Measurements from ENCODE around the gene F7. TPM values are rescaled to one million over a fixed set of nuclear protein-coding genes. Genes with fewer than 3 reads are reported as not detected.
A peak's percentile ranks its signal among the peaks of the same experiment; 100 is the strongest.

The F7 gene
- total RNA-seq, 1 donor from 2014 or later: 0.60 TPM

DNA sequence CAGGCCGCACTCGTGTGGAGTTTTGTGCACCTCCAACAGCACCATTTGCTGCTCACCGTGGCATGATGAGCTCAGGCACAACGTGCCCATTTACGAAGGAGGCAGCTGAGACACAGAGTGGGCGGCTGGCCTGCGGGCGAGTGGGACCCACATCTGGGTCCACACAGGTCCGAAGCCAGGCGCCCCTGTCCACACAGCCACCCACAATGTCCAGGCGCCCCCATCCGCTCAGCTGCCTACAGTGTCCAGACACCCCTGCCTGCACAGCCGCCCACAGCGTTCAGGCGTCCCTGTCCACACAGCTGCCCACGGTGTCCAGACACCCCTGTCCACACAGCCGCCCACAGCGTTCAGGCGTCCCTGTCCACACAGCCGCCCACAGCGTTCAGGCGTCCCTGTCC, 42.5 kb upstream of the F7 start:
- peaks cover 11% of the 10 kb centered on the region for H3K4me1 Mint-ChIP-seq (ENCODE audit: low read depth)
- no peaks in the 10 kb centered on the region for H3K27me3 Mint-ChIP-seq (ENCODE audit: low read depth)
- no peak overlapping the region for H3K4me3 Mint-ChIP-seq (ENCODE audit: unreplicated experiment)
- H3K27ac Mint-ChIP-seq (ENCODE audit: unreplicated experiment): no peak overlapping the region
- H3K9me3 Mint-ChIP-seq (ENCODE audit: low read depth): no peaks in the 10 kb centered on the region
- DNase-seq (ENCODE audit: low spot score): peak; percentile 81
- no peak for TF ChIP-seq CTCF (IDR thresholded peaks at IDR 0.05)
- peaks cover 2% of the 10 kb centered on the region for H3K36me3 Mint-ChIP-seq (ENCODE audit: low read depth)

DNA sequence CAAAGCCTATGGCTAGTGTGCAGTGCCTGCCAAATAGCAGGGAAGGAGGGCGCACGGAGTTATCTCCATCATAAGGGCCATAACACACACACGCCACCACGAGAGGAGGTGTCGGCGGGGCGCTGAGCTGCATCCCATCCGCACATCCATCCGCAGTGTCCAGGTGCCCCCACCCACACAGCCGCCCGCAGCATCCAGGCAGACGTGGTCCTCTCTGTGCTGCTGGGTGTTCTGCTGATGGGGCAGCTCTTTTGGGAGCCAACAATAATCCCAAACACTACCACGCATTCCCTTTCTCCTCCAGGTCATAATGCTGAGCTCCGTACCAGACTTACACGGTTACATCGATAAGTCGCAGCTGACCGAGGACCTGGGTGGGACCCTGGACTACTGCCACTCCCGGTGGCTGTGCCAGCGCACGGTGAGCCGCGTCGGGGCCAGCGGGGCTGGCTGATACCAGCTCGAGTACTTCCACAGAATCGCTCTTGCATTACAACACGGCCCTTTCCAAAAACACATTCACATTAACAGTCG, 41.5 kb upstream of the F7 start:
- no peak overlapping the region for H3K4me3 Mint-ChIP-seq (ENCODE audit: unreplicated experiment)
- peak overlapping the region; percentile 81 for H3K27ac Mint-ChIP-seq (ENCODE audit: unreplicated experiment)
- H3K27me3 Mint-ChIP-seq (ENCODE audit: low read depth): no peaks in the 10 kb centered on the region
- H3K36me3 Mint-ChIP-seq (ENCODE audit: low read depth): peaks cover 2% of the 10 kb centered on the region
- no peak for TF ChIP-seq CTCF (IDR thresholded peaks at IDR 0.05)
- peaks cover 11% of the 10 kb centered on the region for H3K4me1 Mint-ChIP-seq (ENCODE audit: low read depth)
- no peaks in the 10 kb centered on the region for H3K9me3 Mint-ChIP-seq (ENCODE audit: low read depth)
- peak; percentile 83 for DNase-seq (ENCODE audit: low spot score)

DNA sequence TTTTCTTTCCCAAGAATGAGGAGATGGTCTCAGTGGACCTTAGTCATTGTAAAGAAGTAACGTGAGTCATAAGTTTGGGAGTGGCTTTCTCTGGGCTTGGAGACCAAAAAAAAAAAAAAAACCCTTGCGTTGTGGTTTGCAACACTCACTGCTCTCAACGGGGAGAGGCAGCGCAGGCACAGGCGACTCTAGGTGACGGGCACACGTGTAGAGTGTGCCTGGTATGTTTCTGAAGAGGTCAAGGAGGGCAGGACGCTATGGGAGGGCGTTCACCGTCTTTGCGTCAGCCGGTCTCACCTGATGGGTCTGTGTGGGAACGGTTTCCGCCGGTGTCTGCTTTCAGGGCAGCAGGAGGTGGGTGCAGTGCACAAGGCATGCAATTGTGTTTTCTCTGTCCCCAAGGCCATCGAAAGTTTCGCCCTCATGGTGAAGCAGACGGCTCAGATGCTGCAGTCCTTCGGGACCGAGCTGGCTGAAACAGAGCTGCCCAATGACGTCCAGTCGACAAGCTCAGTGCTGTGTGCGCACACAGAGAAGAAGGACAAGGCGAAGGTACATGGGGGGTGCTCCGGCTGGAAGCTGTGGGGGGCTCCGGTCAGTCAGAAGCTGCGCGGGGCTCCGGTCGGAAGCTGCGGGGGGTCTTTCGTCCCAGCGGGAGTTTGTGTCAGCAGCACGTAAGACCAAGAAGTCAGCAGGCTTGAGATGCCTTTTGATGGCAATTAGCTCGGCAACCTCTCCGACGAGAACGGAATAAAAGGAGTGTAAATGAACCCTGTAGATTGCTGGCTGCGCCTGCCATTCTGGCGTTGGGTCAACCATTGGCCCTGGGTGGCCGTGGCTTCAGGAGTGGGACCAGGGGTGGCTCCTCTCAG, 40.8 kb upstream of the F7 start:
- Mint-ChIP-seq H3K36me3 (ENCODE audit: low read depth) (peaks cover 2% of the 10 kb centered on the region), H3K27ac (ENCODE audit: unreplicated experiment) (peak overlapping the region; percentile 65), H3K9me3 (ENCODE audit: low read depth) (no peaks in the 10 kb centered on the region), H3K4me3 (ENCODE audit: unreplicated experiment) (peak overlapping the region; percentile 55), H3K27me3 (ENCODE audit: low read depth) (no peaks in the 10 kb centered on the region), H3K4me1 (ENCODE audit: low read depth) (peaks cover 11% of the 10 kb centered on the region)
- DNase-seq (ENCODE audit: low spot score): peak; percentile 75
- no peak for TF ChIP-seq CTCF (IDR thresholded peaks at IDR 0.05)

GRCh38 chr13:113065406-113066141, 40.0 kb upstream of the F7 start:
- no peak for TF ChIP-seq CTCF (IDR thresholded peaks at IDR 0.05)
- peak; percentile 78 for DNase-seq (ENCODE audit: low spot score)
- H3K4me3 Mint-ChIP-seq (ENCODE audit: unreplicated experiment): no peak overlapping the region
- H3K27me3 Mint-ChIP-seq (ENCODE audit: low read depth): no peaks in the 10 kb centered on the region
- no peaks in the 10 kb centered on the region for H3K9me3 Mint-ChIP-seq (ENCODE audit: low read depth)
- no peak overlapping the region for H3K27ac Mint-ChIP-seq (ENCODE audit: unreplicated experiment)
- H3K36me3 Mint-ChIP-seq (ENCODE audit: low read depth): peaks cover 2% of the 10 kb centered on the region
- peaks cover 11% of the 10 kb centered on the region for H3K4me1 Mint-ChIP-seq (ENCODE audit: low read depth)

- no peak overlapping the region for H3K27ac Mint-ChIP-seq (ENCODE audit: unreplicated experiment)
- no peak overlapping the region for H3K4me3 Mint-ChIP-seq (ENCODE audit: unreplicated experiment)
- TF ChIP-seq CTCF (IDR thresholded peaks at IDR 0.05): no peak
- H3K27me3 Mint-ChIP-seq (ENCODE audit: low read depth): no peaks in the 10 kb centered on the region
- H3K36me3 Mint-ChIP-seq (ENCODE audit: low read depth): peaks cover 2% of the 10 kb centered on the region
- DNase-seq (ENCODE audit: low spot score): no peak
- no peaks in the 10 kb centered on the region for H3K9me3 Mint-ChIP-seq (ENCODE audit: low read depth)
- H3K4me1 Mint-ChIP-seq (ENCODE audit: low read depth): peaks cover 11% of the 10 kb centered on the region
These were observed 39.5 kb upstream of the F7 start for GRCh38 chr13:113066142-113066455.
